Measurements from ENCODE around the gene AMH. TPM values are rescaled to one million over a fixed set of nuclear protein-coding genes. Genes with fewer than 3 reads are reported as not detected.

The AMH gene
- polyA plus RNA-seq, 1 experiment = 0.66 TPM

DNA sequence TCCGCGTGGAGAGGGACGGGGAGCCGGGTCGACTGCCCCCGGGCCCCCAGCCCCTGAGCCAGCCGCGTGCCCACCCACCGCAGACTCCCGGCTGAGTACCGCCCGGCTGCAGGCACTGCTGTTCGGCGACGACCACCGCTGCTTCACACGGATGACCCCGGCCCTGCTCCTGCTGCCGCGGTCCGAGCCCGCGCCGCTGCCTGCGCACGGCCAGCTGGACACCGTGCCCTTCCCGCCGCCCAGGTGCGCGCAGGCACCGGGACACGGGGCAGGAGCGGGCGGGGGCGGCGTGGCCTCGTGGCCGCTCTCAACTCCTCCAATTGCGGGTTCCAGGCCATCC is 1.6 kb downstream of the AMH start:
- TF ChIP-seq, protein P1, sequence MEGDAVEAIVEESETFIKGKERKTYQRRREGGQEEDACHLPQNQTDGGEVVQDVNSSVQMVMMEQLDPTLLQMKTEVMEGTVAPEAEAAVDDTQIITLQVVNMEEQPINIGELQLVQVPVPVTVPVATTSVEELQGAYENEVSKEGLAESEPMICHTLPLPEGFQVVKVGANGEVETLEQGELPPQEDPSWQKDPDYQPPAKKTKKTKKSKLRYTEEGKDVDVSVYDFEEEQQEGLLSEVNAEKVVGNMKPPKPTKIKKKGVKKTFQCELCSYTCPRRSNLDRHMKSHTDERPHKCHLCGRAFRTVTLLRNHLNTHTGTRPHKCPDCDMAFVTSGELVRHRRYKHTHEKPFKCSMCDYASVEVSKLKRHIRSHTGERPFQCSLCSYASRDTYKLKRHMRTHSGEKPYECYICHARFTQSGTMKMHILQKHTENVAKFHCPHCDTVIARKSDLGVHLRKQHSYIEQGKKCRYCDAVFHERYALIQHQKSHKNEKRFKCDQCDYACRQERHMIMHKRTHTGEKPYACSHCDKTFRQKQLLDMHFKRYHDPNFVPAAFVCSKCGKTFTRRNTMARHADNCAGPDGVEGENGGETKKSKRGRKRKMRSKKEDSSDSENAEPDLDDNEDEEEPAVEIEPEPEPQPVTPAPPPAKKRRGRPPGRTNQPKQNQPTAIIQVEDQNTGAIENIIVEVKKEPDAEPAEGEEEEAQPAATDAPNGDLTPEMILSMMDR (IDR thresholded peaks at IDR 0.05; ENCODE audit: insufficient read depth, low read depth, low read length) = no peak
- Histone ChIP-seq H3K36me3 (ENCODE audit: control insufficient read depth, insufficient read depth, low read length) (peaks cover 23% of the 10 kb centered on the region), H3K4me3 (ENCODE audit: low read depth, low read length) (no peak overlapping the region), H3K27me3 (ENCODE audit: control insufficient read depth, insufficient read depth, low read length) (peaks cover 14% of the 10 kb centered on the region)
- no peak for DNase-seq (ENCODE audit: low read depth)
- ChIA-PET CTCF (no interaction called here), POLR2A (no interaction called here)

DNA sequence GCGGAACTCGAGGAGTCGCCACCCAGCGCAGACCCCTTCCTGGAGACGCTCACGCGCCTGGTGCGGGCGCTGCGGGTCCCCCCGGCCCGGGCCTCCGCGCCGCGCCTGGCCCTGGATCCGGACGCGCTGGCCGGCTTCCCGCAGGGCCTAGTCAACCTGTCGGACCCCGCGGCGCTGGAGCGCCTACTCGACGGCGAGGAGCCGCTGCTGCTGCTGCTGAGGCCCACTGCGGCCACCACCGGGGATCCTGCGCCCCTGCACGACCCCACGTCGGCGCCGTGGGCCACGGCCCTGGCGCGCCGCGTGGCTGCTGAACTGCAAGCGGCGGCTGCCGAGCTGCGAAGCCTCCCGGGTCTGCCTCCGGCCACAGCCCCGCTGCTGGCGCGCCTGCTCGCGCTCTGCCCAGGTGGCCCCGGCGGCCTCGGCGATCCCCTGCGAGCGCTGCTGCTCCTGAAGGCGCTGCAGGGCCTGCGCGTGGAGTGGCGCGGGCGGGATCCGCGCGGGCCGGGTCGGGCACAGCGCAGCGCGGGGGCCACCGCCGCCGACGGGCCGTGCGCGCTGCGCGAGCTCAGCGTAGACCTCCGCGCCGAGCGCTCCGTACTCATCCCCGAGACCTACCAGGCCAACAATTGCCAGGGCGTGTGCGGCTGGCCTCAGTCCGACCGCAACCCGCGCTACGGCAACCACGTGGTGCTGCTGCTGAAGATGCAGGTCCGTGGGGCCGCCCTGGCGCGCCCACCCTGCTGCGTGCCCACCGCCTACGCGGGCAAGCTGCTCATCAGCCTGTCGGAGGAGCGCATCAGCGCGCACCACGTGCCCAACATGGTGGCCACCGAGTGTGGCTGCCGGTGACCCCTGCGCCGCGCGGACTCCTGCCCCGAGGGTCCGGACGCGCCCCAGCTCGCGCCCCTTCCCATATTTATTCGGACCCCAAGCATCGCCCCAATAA is 2.3 kb downstream of the AMH start:
- DNase-seq (ENCODE audit: low read depth) = no peak
- CTCF ChIA-PET = interaction anchor here (1.3 kb wide), 1 partner anchor 66 kb away, joined by 5 read pairs; no protein-coding TSS in a partner anchor
- peaks cover 14% of the 10 kb centered on the region for H3K27me3 ChIP-seq (ENCODE audit: control insufficient read depth, insufficient read depth, low read length)
- peaks cover 19% of the 10 kb centered on the region for H3K36me3 ChIP-seq (ENCODE audit: control insufficient read depth, insufficient read depth, low read length)
- POLR2A ChIA-PET = no interaction called here
- H3K4me3 ChIP-seq (ENCODE audit: low read depth, low read length) = no peak overlapping the region
- TF ChIP-seq, protein P1 (IDR thresholded peaks at IDR 0.05; ENCODE audit: insufficient read depth, low read depth, low read length) = no peak

- no peak for DNase-seq (ENCODE audit: low read depth)
- ChIA-PET CTCF (interaction anchor here (0.5 to 1.4 kb wide), 3 partner anchors 10 to 98 kb away, joined by 3 to 5 read pairs (median 5); no protein-coding TSS in a partner anchor), POLR2A (no interaction called here)
- TF ChIP-seq, protein P1 (IDR thresholded peaks at IDR 0.05; ENCODE audit: insufficient read depth, low read depth, low read length) = no peak
- Histone ChIP-seq H3K36me3 (ENCODE audit: control insufficient read depth, insufficient read depth, low read length) (peaks cover 11% of the 10 kb centered on the region), H3K27me3 (ENCODE audit: control insufficient read depth, insufficient read depth, low read length) (peaks cover 14% of the 10 kb centered on the region), H3K4me3 (ENCODE audit: low read depth, low read length) (no peak overlapping the region)
Observed at GRCh38 chr19:2252055-2252796, 3.1 kb downstream of the AMH start.

DNA sequence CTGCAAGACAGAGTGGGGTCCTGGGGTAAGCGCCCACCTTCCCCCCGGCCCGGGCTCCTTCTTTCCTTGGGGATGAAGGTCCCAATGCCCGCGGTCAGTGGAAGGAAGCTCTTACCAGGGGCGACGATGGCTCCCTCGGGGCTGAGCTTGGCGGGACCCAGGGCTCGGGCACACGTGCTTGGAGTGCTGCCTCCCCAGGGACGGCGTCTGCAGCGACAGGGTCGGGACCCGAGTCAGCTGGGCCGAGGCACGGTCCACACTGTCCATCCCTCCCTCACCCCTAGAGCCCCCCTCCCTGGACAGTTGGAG is 3.6 kb downstream of the AMH start:
- POLR2A ChIA-PET = no interaction called here
- no peak for DNase-seq (ENCODE audit: low read depth)
- Histone ChIP-seq H3K4me3 (ENCODE audit: low read depth, low read length) (no peak overlapping the region), H3K27me3 (ENCODE audit: control insufficient read depth, insufficient read depth, low read length) (peaks cover 14% of the 10 kb centered on the region), H3K36me3 (ENCODE audit: control insufficient read depth, insufficient read depth, low read length) (peaks cover 7% of the 10 kb centered on the region; the same call in 1 of the 2 replicates)
- TF ChIP-seq, protein P1 (IDR thresholded peaks at IDR 0.05; ENCODE audit: insufficient read depth, low read depth, low read length) = no peak
- CTCF ChIA-PET = interaction anchor here (0.5 to 1.4 kb wide), 2 partner anchors 9 to 99 kb away, joined by 3 to 5 read pairs; no protein-coding TSS in a partner anchor

Measured in BJ (cell line).